Measurements from ENCODE around the gene TANC1.
"Not testable (repeated sequence)": the region's sequence is repeated elsewhere in the genome, so short reads cannot be mapped to it uniquely, and the experiment has no call there.

The TANC1 gene

GRCh38 chr2:159029936-159030335, 61.5 kb downstream of the TANC1 start:
- no peak for DNase-seq (ENCODE audit: low spot score)

DNA sequence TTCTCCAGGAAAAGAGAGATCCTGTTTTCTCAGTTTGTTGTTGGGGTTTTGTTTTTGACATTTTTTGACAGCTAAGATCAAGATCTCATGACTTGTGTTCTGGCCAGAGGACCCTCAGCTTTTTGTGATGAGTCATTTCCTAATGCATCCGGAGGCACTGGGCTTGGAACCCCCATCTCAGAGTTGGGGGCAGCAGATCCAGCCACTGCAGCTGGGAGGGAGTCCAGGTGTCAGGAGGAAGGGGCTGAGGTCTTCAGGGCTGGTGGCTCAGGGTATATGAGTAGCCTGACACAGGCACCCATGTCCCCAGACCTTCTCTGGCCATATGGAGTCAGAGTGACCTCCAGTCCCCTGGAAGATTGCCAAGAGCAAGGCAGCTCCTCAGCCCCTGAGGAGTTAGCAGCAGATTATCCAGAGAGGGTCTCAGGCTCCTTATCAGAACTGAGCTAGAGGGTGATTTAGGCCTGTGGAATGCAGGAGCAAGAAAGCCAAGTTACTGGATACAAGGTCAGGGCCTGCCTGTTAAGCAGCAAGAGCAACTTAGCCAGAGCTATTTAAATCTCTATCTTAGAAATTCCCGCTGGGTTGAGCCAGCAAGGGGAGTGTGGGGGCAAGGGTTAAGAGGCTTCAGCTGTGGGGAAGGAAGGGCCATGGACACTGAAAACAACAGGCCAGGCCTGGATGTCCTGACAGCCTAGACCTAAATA, 62.4 kb downstream of the TANC1 start:
- DNase-seq (ENCODE audit: low spot score) = no peak

GRCh38 chr2:159032146-159032545, 63.7 kb downstream of the TANC1 start:
- no peak for DNase-seq (ENCODE audit: low spot score)

DNA sequence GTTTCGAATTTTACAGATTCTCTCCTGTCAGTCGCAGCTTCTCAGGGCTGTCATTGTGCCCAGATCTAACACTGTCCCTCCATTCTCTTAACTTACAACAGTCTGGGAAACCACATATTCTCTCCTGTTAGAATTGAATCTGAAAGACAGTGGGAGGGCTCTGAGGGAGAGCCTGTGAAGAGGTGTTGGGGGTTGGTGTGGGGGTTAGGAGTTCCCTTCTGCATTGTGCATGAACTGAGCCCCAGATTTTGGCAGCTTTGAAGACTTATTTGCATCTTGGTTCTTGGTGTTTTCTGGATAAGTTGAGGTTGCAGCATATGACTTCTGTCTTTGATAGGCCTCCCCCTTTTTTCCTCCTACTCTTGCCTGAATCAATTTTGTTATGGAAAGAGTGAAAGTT, 64.1 kb downstream of the TANC1 start:
- no peak for DNase-seq (ENCODE audit: low spot score)

- DNase-seq (ENCODE audit: low spot score) = no peak
Measured at GRCh38 chr2:159034713-159035112, 66.3 kb downstream of the TANC1 start.

GRCh38 chr2:159035790-159036411, 67.5 kb downstream of the TANC1 start:
- DNase-seq (ENCODE audit: low spot score) = no peak

GRCh38 chr2:159036461-159036860, 68.0 kb downstream of the TANC1 start:
- not testable (repeated sequence) for DNase-seq (ENCODE audit: low spot score)

DNA sequence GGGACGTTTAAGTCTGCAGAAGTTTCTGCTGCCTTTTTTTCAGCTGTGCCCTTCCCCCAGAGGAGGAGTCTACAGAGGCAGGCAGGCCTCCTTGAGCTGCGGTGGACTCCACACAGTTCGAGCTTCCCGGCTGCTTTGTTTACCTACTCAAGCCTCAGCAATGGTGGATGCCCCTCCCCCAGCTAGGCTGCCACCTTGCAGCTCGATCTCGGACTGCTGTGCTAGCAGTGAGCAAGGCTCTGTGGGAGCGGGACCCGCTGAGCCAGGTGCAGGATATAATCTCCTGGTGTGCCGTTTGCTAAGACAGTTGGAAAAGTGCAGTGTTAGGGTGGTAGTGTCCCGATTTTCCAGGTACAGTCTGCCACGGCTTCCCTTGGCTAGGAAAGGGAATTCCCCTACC, 72.9 kb downstream of the TANC1 start:
- not testable (repeated sequence) for DNase-seq (ENCODE audit: low spot score)

DNA sequence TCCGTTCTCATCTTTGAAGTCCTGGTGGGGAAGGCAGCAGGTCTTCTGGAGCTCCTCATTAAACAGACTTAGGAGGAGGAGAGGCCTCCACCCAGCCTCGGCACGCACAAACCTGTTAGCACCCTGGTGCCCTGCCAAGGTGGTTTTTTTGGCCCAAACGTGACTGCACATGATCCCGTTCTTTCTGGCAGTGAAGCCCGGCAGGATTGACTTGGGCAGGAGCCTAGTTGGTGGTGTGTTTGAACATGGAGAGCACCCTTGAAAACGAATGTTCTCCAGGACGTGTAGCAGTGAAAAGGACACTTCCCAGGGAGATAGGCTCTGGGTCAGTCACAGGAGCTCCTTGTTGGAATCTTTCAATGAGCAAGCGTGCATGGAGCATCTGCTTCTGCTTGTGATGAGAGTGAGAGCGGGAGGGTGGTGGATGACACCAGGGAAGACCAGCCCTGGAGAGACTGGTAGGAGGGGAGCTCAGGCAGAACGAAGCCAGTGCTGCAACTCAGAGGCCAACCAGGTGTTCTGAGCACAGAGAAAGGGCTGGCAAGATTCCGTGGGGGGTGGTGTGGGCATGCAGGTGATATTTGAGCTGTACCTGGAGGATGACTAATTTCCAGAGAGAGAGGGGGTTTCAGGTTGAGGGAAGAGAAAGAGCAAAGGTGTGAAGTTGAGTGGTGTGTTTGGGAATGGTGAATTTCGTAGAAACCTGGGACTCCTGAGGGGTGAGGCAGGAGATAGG, 73.8 kb downstream of the TANC1 start:
- no peak for DNase-seq (ENCODE audit: low spot score)

- DNase-seq (ENCODE audit: low spot score) = no peak
Measured at GRCh38 chr2:159043710-159044109, 75.3 kb downstream of the TANC1 start.

- no peak for DNase-seq (ENCODE audit: low spot score)
Measured at GRCh38 chr2:159044804-159045286, 76.4 kb downstream of the TANC1 start.

DNA sequence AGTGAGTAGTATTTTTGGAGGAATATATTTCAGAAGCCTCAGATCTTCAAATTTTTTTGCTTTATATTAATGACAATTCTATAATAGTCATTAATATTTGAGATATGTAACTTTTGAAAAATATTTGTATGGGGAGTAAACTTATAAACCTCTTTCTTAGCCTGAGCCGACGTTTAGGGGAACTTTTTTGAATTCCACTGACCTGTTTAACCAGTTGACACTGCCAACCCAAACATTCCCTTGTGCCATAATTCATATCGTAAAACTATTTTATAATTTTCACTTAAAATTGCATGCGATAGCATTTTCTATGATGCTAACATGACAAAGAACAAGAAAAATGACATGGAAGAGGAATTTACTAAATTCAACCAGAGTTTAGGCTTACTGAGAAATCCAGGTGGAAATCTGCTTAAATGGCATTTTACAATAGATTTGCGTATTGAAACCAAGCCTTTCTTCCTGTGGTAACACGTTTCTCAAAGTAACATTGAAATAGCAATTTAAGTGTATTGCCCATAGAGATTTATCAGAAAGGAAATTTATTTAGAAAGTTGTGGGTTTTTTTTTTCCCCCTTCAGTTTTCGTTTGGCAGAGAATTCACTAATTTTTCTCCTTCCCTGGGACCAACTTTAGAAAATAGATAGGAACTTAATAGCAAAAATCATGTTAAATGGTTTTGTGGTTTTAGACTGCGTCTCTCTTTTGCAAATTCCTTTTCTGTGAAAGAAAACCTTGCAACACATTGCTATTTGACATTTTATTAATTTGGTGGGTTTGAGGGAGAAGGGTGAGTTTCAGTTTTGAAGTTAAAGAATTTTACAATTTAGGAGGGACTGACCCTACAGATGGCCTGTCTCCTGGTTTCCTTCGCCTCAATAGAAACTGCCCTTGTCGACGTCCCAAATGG, 77.4 kb downstream of the TANC1 start:
- no peak for DNase-seq (ENCODE audit: low spot score)

GRCh38 chr2:159046966-159047365, 78.5 kb downstream of the TANC1 start:
- DNase-seq (ENCODE audit: low spot score) = no peak

GRCh38 chr2:159050426-159050825, 82.0 kb downstream of the TANC1 start:
- DNase-seq (ENCODE audit: low spot score) = no peak

DNA sequence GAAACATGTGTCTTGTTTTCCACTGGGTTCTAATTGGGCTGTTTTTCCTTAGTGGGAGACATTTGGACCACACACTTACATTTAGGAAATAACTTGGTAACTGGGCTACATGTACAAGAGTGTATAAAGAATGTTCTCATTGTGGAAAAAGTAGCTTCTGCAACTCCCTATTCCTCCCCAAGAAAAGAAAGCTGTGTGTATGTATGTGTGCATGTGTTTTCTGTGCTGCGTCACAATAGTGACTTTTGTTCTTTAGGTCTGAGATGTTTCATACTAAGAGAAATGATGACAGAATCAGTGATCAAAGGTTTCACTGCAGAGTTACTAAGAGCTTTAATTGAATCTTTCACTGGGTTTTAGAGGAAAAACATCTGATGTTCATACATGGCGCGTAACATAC, 82.7 kb downstream of the TANC1 start:
- no peak for DNase-seq (ENCODE audit: low spot score)

DNA sequence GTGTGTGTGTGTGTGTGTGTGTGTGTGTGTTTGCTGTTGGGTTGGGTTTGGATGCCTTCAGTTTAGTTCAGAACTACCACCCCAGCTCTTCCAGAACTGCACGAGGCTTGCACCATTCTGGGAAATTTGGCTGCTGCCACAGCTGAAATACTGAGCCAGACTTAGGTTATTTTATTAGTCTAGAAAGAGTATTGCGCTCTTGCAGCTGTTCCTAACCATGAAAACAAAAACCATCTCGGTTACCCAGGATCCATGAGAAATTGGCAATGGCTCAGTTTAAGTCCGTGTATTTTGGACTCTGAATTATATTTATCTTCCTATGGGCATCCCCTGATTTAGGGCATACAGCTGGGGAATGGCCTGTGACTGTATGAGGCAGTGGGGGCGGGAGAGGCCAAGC, 83.2 kb downstream of the TANC1 start:
- no peak for DNase-seq (ENCODE audit: low spot score)

DNA sequence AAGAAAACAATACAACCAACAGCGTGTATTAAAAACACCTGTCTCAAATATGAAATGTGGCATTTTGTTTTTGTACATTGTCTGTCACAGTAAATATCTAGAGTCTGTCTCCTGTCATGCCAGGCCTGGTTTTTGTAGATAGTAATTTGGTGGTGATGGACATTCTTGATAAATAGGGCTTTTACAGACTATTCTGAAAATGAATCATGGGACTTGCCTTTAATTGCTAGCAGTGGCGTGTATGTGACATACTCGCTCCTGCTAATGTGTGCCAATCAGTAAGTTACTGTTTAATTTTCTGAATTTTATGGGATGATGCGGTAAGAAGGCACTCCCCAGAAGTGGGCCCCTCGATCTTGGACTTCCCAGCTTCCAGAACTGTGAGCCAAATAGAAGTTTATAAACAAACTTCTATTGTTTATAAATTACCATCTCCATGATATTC, 83.7 kb downstream of the TANC1 start:
- no peak for DNase-seq (ENCODE audit: low spot score)

DNA sequence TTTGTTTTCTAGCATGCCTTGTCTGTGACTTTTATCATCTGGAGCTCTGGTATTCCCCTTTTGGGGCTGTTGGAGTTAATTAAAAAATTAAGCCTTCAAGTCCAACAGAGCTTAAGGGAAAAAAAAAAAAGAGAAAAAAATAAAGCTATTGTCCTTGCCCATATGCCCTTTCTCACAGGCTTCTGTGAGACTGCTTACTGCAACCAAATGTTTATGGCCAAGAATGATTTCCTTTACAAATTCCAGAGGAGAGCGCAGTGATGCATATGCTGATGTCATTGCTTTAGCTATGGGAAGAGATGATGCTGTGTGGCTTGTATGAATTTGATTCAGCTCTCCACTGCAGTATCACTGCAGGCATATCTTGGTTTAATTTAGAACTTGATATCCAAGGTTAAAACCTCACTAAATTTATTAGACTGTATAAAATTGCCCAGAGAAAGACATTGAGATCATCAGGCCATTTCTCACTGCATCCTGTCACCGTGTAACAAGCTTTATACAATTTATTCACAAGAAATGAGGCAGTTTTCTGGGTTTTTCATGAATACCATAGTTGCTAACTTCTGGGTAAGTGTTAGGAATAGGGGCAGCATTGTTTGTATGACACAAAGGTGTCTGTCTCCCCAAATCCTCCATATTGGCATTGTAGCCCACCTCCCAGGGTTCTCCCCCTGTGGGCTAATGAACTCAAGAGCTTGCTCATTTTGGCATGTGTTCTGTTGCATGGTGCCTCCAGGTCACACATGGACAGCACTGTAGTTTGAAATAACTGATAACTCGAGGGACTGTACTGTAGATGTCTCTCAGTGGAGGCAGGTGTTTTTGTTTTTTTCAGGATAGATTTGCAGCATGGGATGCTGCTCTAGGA, 85.0 kb downstream of the TANC1 start:
- DNase-seq (ENCODE audit: low spot score) = no peak

DNA sequence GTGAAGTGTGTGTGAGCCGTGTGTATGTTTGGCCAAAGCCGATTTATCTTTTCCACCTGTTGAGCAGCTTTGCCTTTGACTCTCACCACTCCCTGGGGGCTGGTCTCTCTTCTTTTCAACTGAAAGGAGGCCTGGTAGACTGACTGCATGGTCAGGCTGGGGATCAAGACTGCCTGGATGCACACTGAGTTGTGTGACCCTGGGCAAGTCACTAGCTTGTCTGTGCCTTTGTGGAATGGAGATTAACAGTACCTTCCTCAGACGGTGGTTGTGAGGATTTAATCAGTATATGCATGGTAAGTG, 85.5 kb downstream of the TANC1 start:
- DNase-seq (ENCODE audit: low spot score) = no peak

- no peak for DNase-seq (ENCODE audit: low spot score)
Measured at GRCh38 chr2:159054985-159055384, 86.5 kb downstream of the TANC1 start.

DNA sequence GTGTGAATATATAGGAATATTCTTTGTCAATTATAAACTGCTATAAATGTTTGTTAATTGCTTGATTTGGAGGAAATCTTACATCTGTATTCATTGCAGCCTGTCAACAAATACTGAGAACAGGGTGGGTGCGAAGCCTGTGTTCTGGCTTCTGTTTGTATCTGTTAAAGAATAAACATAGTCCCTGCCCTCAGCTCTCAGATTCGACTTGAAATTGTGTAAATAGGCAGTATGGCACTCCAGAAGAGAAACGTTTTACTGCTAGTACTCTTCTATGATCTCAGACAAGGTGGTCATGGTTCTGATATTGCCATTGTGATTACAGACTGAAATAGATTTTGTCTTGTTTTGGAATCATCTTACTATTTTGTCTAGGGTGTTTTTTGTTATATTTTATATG, 92.1 kb downstream of the TANC1 start:
- DNase-seq (ENCODE audit: low spot score) = no peak
